ENCODE data around the gene PPP1R26. TPM values are rescaled to one million over a fixed set of nuclear protein-coding genes. Genes with fewer than 3 reads are reported as not detected.
"Not testable (repeated sequence)": the region's sequence is repeated elsewhere in the genome, so short reads cannot be mapped to it uniquely, and the experiment has no call there.

Gene PPP1R26
- polyA plus RNA-seq, 3 donors, result 29.7 to 37.9 (median 33.4) TPM

GRCh38 chr9:135525241-135526088 is 45.9 kb downstream of the PPP1R26 start:
- DNase-seq (ENCODE audit: extremely low read depth in 1 of 11, low read depth in 9 of 11, low spot score in 4 of 11), result no peak

DNA sequence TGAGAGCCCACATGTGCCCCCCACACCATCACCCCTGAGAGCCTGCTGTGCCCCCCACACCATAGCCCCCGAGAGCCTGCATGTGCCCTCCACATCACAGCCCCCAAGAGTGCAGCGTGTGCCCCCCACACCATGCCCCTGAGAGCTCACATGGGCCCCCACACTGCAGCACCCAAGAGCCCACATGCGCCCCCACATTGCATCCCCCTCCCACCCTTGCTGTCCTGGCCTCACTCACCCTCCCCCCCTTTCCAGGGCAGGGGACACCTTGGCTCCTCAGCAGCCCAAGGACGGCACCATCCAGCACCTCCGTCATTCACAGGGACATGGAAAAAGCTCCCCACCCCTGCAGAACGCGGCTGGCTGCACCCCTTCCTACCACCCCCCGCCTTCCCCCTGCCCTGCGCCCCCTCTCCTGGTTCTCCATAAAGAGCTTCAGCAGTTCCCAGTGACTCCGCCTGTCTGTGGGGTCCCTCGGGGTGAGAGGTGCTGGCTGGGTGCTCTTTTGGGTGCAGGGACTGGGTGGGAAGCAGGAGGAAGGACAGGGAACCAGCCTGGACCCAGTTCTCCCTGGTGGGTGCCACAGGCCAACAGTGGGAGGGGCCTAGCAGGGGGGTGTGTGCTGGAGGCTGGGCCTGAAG is 46.6 kb downstream of the PPP1R26 start:
- no peak for DNase-seq (ENCODE audit: extremely low read depth in 1 of 11, low read depth in 9 of 11, low spot score in 4 of 11)

DNA sequence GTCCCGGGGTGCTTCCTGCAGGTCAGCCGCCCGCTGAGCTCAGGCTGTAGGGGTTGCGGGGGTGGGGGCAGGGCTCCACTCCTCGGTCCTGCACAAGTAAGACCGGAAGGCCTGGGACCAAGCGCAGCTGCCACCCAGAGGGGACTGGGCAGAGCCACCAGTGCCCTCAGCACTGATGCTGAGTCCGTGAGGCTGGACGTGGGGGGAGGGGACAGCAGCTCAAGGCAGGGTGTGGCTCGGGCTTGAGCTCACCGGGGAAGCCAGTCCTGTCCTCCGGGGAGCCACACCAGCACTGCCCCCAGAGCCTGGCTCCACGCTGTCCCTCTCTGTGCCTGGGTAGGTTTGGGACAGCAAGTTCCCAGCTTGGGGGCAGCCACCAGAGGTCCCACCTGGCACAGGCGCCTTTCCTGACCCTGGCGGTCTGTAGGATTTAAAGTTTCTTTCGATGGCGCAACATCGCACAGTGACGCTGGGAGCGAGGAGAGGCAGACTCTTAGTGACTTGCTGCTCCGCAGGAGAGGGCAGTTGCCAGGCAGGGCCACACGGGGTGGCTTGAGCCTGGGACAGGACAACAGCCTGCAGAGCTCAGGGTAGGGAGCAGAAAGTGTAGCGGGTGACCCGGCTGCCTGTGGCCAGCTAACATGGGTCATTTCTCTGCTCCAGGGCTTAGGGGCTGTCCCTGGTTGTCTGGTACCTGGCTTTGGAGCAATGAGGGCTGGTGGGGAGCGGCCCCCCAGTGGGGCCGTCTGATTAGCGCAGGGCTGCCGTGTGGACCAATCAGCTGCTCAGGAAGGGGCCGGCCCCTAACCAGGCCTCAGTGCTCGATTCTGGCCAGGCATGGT is 47.4 kb downstream of the PPP1R26 start:
- DNase-seq (ENCODE audit: extremely low read depth in 1 of 11, low read depth in 9 of 11, low spot score in 4 of 11), result no peak

DNA sequence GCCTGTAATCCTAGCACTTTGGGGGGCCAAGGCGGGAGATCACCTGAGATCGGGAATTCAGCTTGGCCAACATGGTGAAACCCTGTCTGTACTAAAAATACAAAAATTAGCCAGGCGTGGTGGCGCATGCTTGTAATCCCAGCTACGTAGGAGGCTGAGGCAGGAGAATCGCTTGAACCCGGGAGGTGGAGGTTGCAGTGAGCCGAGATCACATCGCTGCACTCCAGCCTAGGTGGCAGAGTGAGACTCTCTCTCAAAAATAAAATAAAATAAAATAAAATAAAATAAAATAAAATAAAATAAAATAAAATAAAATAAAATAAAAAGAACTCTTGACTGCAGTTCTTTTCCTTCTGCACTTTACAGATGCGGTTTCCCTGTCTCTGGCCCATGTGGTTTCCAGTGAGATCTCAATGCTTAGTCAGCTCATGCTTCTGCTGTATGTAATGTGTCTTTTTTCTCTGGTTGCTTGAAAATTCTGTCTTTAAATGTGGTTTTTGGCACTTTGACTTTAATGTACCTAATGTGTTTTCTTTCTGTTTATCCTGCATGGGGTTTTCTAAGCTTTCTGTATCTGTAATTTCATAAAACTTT is 49.4 kb downstream of the PPP1R26 start:
- not testable (repeated sequence) for DNase-seq (ENCODE audit: extremely low read depth in 1 of 11, low read depth in 9 of 11, low spot score in 4 of 11)

DNA sequence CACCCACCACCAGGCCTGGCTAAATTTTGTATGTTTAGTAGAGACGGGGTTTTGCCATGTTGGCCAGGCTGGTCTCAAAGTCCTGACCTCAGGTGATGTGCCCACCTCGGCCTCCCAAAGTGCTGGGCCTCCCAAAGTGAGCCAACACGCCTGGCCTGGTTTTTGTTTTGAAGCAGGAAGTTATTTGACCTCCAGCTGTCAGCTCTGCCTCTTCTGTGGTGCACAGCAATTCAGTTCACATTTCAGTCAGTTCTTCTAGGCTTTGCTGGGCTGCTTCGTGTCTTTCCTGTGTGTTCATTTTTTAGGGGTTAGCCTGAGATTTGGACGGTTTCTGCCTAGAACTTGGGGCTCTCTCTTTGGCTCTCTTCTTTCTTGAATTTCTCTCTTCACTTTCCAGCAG is 50.6 kb downstream of the PPP1R26 start:
- DNase-seq (ENCODE audit: extremely low read depth in 1 of 11, low read depth in 9 of 11, low spot score in 4 of 11), result no peak

- DNase-seq (ENCODE audit: extremely low read depth in 1 of 11, low read depth in 9 of 11, low spot score in 4 of 11), result no peak
Observed at GRCh38 chr9:135531096-135531495, 51.5 kb downstream of the PPP1R26 start.

DNA sequence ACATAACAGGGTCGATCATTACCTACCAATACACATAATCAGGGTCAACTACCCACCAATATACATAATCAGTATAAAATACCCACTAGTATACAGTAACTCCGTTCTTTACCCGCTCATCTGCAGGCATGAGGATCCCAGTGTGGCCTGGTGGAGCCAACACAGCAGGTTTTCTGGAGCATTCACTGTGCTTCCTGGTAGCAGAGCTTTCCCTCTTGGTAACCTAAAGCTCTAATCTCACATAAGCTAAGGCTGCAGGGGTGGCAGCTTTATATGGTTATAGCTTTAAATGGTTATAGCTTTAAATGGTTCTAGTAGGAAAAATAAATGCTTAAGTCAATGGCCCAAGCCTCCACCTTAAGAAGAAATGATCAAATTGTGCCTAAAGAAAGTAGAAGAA is 53.5 kb downstream of the PPP1R26 start:
- no peak for DNase-seq (ENCODE audit: extremely low read depth in 1 of 11, low read depth in 9 of 11, low spot score in 4 of 11)

GRCh38 chr9:135533674-135534073 is 54.1 kb downstream of the PPP1R26 start:
- no peak for DNase-seq (ENCODE audit: extremely low read depth in 1 of 11, low read depth in 9 of 11, low spot score in 4 of 11)

DNA sequence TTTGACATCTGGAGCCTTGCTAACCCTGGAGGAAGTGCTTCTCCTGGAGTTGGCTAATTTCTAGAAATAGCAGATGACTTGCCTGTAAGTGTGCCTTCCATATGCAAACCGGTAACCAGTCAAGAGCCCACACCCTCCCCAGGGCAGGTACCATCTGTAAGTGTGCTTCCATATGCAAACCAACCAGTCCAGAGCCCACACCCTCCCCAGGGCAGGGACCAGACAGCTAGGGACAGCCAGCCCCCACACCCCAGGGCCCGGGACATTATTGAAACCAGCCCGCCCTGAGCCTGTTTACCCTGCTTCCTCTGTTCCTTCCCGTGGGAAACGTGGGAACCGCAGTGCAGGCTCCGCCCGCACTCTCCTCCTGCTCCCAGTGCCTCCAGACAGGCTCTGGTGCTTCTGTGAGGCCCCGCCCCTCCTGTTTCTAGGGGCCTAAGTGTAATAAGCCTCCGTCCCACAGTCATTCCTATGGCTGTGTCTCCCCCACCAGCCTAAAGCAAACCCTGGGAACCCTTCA is 54.7 kb downstream of the PPP1R26 start:
- DNase-seq (ENCODE audit: extremely low read depth in 1 of 11, low read depth in 9 of 11, low spot score in 4 of 11), result not testable (repeated sequence)

DNA sequence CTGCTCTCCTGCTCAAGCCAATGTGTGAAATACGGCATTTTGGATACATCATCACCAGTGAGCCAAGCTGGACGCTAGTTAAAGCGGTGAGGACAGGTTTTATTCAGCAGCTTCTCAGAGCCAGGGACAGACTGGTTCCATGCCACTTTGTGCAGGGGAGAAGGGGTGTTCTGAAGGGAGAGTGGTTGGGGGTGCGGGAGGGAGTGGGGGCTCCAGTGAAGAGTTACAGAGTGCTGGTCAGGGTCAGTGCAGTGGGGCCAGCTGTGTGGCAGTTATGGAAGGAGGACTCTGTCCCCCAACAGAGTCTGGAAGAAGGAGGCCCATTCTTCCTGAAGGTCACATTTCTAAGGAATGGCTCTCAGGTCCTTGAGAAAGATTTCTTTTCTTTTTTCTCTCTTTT is 55.2 kb downstream of the PPP1R26 start:
- not testable (repeated sequence) for DNase-seq (ENCODE audit: extremely low read depth in 1 of 11, low read depth in 9 of 11, low spot score in 4 of 11)

- not testable (repeated sequence) for DNase-seq (ENCODE audit: extremely low read depth in 1 of 11, low read depth in 9 of 11, low spot score in 4 of 11)
Observed at GRCh38 chr9:135535631-135536030, 56.0 kb downstream of the PPP1R26 start.

DNA sequence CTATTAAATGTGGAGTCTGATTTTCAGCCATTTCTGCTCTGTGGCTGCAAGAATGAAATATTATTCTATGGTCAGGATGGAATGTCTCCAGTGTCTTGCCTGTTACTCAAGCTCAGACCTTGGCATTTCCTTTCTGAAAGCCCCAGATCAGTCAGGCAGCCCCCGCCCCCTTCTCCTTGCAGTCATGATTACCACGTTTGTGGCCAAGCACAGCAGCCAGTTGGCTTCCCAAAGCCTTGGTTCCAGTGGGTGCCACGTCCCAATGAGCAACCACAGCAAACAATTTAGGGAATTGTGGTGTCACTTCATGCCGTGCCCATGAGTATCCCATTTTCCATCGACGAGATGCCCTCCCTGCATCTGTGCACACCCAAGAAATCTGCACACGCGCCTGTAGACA is 56.6 kb downstream of the PPP1R26 start:
- DNase-seq (ENCODE audit: extremely low read depth in 1 of 11, low read depth in 9 of 11, low spot score in 4 of 11), result no peak

Other genes with a start within 250 kb of the PPP1R26 start
- gene MRPS2, start 20.9 kb downstream of the PPP1R26 start, polyA plus RNA-seq (ENCODE audit: insufficient read length in 3 of 3), result 10 to 100 TPM; 42.4 to 54.1 (median 50.4) TPM
- gene LCN1, start 41.7 kb downstream of the PPP1R26 start, polyA plus RNA-seq (ENCODE audit: insufficient read length in 3 of 3), result not detected
- gene OBP2A, start 66.3 kb downstream of the PPP1R26 start, polyA plus RNA-seq (ENCODE audit: insufficient read length in 3 of 3), result under 1 TPM in 1 of 3 donors, not detected in 2; 0.59 TPM
- gene PAEP, start 82.0 kb downstream of the PPP1R26 start, polyA plus RNA-seq (ENCODE audit: insufficient read length in 3 of 3), result under 1 TPM in 1 of 3 donors, not detected in 2; 0.22 TPM
- not detected for gene GLT6D1, start 159.8 kb downstream of the PPP1R26 start, polyA plus RNA-seq (ENCODE audit: insufficient read length in 3 of 3)
- gene LCN9, start 183.5 kb downstream of the PPP1R26 start, polyA plus RNA-seq (ENCODE audit: insufficient read length in 3 of 3), result not detected
- not detected for gene SOHLH1, start 219.7 kb downstream of the PPP1R26 start, polyA plus RNA-seq (ENCODE audit: insufficient read length in 3 of 3)
- gene KCNT1, start 222.4 kb downstream of the PPP1R26 start, polyA plus RNA-seq (ENCODE audit: insufficient read length in 3 of 3), result under 1 TPM; 0.09 to 0.24 (median 0.24) TPM

All from renal cortex interstitium (tissue), 11 donors.